Measurements from ENCODE around the gene ITGB1BP1.

GRCh38 chr2:9445089-9445488 lies 21.8 kb upstream of the ITGB1BP1 start:
- TF ChIP-seq CTCF (IDR thresholded peaks at IDR 0.05) (no peak), POLR2A (IDR thresholded peaks at IDR 0.05) (no peak)

Data from vagina (tissue), 2 donors.